Keratinocyte (primary cell): ENCODE data around the gene IFRD2.

ENCODE experiments used
- CTCF ChIP-seq, 3 experiments: IDR thresholded peaks in 1 of 3; conservative IDR thresholded peaks in 1 of 3; optimal IDR thresholded peaks in 1 of 3; 2 replicates in 2 of 3; 3 replicates in 1 of 3; pipeline versions ENCODE3 to v1.5.1; 2011; ENCODE audit warnings: low read length in 3 of 3, mild to moderate bottlenecking in 3 of 3, moderate library complexity in 2 of 3, control low read depth in 1 of 3, inconsistent platforms in 1 of 3; ENCODE audit not compliant: insufficient read depth in 2 of 3; ENCODE audit errors: extremely low read depth in 1 of 3
- EZH2 ChIP-seq: IDR thresholded peaks from one replicate; pipeline ENCODE4 v1.6.1; 2012; ENCODE audit warnings: inconsistent platforms, mild to moderate bottlenecking, low read length, moderate library complexity

DNA sequence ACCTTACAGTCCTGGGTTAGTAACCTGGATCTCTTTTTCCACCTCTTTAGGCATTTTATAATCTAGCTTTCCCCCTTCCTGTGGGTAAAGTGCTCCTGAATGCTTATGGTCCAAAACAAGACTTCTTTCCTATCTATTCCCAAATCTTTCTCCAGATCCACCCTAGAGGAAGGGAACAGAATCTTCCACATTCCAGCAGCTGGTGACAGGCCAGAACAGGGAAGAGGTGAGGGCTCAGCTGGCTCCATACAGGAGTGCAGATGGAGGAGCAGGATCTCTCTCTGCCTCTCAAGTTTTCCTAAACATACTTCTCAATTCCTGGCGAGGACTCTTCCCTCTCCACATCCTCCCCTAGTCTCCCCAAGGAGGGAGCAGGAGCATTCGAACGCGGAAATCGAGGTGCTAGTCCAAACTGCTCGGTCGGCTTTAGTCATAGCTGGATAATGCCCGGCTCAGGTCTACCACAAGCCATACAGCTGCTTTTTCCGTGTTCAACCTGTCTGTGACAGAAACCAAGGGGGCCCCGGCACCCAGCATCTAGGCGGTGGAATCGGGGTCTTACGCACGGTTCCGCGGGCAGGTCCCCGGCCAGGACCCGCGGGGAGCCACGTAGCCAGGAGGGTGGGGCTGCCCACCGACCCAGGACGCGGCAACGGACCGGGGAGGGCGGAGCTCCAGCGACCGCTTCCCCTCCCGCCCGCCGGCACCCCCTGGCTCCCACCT is 44.4 kb upstream of the IFRD2 start:
- TF ChIP-seq CTCF (optimal IDR thresholded peaks at IDR 0.05 in 1 of 3, IDR thresholded peaks at IDR 0.05 in 1 of 3, conservative IDR thresholded peaks at IDR 0.05 in 1 of 3; ENCODE audit: extremely low read depth in 1 of 3, insufficient read depth in 2 of 3, low read length in 3 of 3) (peak in 1 of 3 experiments; percentile 6), EZH2 (no peak)
